Measurements from ENCODE around the gene NR6A1.

GRCh38 chr9:124733964-124734740 lies 37.0 kb downstream of the NR6A1 start:
- TF ChIP-seq POLR2A (IDR thresholded peaks at IDR 0.05; ENCODE audit: low read depth, low read length) (no peak), POLR2AphosphoS5 (IDR thresholded peaks at IDR 0.05; ENCODE audit: low read depth, low read length) (no peak), TAF1 (IDR thresholded peaks at IDR 0.05; ENCODE audit: borderline replicate concordance, low read depth, low read length) (no peak)

Measured in GM12892 (cell line).